ENCODE results near the gene LRP1B.

DNA sequence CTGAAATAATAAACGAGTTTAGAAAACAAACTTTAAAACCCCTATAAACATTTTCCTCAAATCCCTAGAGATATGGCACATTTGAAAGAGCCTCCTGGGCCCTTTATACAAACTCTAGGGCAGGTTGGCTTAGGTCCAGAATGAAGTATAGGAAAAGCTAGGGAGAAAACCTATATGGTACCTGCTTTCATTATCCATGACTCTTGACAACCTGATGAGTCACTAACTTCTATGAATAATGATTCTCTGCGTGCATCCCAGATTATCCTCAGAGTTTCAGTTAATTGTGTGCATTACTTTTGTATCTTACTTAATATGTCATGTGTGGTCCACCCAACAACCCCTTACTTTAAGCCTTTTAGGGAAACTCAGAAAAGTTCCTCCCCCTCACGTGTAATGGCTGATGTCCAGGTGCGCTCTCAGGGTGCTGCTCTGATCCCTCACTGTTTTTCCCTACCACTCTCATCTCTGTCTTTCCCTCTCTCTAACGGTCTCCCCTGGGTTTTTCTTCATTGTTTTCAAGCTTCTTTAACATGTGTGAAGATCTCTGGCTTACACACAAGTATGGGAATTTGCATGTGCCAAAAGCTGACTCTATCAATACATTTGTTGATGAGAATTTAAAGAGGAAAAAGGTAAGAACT lies 78.5 kb downstream of the LRP1B start:
- TF ChIP-seq YY1 (IDR thresholded peaks at IDR 0.05; ENCODE audit: insufficient read depth, insufficient read length) (no peak), SUZ12 (IDR thresholded peaks at IDR 0.05; ENCODE audit: extremely low read depth, insufficient read depth, insufficient read length) (no peak), ZNF274 (IDR thresholded peaks at IDR 0.05; ENCODE audit: low read depth, low read length) (no peak)

All from NT2/D1 (cell line).